ENCODE results near the gene ATP9A. TPM values are rescaled to one million over a fixed set of nuclear protein-coding genes. Genes with fewer than 3 reads are reported as not detected.

The ATP9A gene
- total and polyA plus RNA-seq, 4 donors = 2.4 to 16.7 (median 9.9) TPM

DNA sequence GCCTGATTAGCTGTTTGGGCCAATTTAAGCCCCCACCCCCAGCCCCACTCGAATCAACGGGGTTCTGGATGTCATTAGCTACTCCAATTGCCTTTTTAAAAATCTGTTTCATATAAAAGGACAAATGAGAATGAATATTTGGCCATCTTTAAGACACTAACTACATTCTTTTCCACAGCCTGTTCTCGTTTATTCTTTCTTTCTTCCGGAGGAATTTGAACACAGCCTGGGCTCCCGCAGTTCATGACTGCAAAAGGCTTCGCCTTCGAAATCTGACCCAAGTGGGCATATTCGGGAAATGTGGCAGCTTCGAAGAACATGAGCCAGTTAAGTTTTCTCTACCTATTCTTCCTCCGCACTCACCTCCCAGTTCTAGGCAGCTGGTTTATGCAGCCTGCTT is 176.3 kb downstream of the ATP9A start:
- Histone ChIP-seq H3K4me3 (ENCODE audit: low read depth in 1 of 3, low read length in 3 of 3) (no peak overlapping the region), H3K4me1 (ENCODE audit: control insufficient read depth in 4 of 4, insufficient read depth in 4 of 4, low read length in 3 of 4) (peaks cover 0 to 4% (median under 1%) of the 10 kb centered on the region in 4 donors), H3K36me3 (ENCODE audit: control insufficient read depth in 4 of 4, insufficient read depth in 3 of 4, low read depth in 1 of 4, low read length in 3 of 4) (no peaks in the 10 kb centered on the region), H3K9me3 (ENCODE audit: control insufficient read depth in 4 of 4, low read length in 3 of 4) (no peaks in the 10 kb centered on the region), H3K27ac (ENCODE audit: low read depth in 1 of 2, low read length in 2 of 2) (no peak overlapping the region), H3K27me3 (ENCODE audit: control insufficient read depth in 4 of 4, insufficient read depth in 4 of 4, low read length in 3 of 4) (no peaks in the 10 kb centered on the region), H3K9ac (ENCODE audit: low read depth in 1 of 2, low read length in 2 of 2) (no peak overlapping the region)
- WGBS = 94% methylated on average over 10 of the region's 10 CpGs
- no peak for TF ChIP-seq YY1 (IDR thresholded peaks at IDR 0.05)
- TF ChIP-seq, protein P1, sequence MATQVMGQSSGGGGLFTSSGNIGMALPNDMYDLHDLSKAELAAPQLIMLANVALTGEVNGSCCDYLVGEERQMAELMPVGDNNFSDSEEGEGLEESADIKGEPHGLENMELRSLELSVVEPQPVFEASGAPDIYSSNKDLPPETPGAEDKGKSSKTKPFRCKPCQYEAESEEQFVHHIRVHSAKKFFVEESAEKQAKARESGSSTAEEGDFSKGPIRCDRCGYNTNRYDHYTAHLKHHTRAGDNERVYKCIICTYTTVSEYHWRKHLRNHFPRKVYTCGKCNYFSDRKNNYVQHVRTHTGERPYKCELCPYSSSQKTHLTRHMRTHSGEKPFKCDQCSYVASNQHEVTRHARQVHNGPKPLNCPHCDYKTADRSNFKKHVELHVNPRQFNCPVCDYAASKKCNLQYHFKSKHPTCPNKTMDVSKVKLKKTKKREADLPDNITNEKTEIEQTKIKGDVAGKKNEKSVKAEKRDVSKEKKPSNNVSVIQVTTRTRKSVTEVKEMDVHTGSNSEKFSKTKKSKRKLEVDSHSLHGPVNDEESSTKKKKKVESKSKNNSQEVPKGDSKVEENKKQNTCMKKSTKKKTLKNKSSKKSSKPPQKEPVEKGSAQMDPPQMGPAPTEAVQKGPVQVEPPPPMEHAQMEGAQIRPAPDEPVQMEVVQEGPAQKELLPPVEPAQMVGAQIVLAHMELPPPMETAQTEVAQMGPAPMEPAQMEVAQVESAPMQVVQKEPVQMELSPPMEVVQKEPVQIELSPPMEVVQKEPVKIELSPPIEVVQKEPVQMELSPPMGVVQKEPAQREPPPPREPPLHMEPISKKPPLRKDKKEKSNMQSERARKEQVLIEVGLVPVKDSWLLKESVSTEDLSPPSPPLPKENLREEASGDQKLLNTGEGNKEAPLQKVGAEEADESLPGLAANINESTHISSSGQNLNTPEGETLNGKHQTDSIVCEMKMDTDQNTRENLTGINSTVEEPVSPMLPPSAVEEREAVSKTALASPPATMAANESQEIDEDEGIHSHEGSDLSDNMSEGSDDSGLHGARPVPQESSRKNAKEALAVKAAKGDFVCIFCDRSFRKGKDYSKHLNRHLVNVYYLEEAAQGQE (IDR thresholded peaks at IDR 0.05) = no peak
- TF ChIP-seq EGR1 (IDR thresholded peaks at IDR 0.05; ENCODE audit: low read depth in 2 of 2) = no peak
- no peak for TF ChIP-seq TAF1 (conservative IDR thresholded peaks at IDR 0.05)
- no peak for TF ChIP-seq HNF4G (IDR thresholded peaks at IDR 0.05)
- no peak for TF ChIP-seq GABPA (IDR thresholded peaks at IDR 0.05 in 1 of 2, conservative IDR thresholded peaks at IDR 0.05 in 1 of 2)
- TF ChIP-seq ZBTB33 (IDR thresholded peaks at IDR 0.05) = no peak
- no peak for TF ChIP-seq NR2F2 (IDR thresholded peaks at IDR 0.05)
- TF ChIP-seq, protein P2, sequence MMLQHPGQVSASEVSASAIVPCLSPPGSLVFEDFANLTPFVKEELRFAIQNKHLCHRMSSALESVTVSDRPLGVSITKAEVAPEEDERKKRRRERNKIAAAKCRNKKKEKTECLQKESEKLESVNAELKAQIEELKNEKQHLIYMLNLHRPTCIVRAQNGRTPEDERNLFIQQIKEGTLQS (IDR thresholded peaks at IDR 0.05) = no peak
- no peak for TF ChIP-seq MAX (IDR thresholded peaks at IDR 0.05)
- no peak for TF ChIP-seq RAD21 (IDR thresholded peaks at IDR 0.05)
- TF ChIP-seq FOXA2 (IDR thresholded peaks at IDR 0.05) = no peak
- TF ChIP-seq HNF4A (conservative IDR thresholded peaks at IDR 0.05) = no peak
- TF ChIP-seq FOXA1 (IDR thresholded peaks at IDR 0.05) = no peak
- no peak for TF ChIP-seq SP1 (IDR thresholded peaks at IDR 0.05)
- TF ChIP-seq JUND (IDR thresholded peaks at IDR 0.05) = no peak
- no peak for TF ChIP-seq RXRA (IDR thresholded peaks at IDR 0.05)
- TF ChIP-seq CTCF (IDR thresholded peaks at IDR 0.05; ENCODE audit: low read depth, low read length, missing input control) = no peak
- DNase-seq (ENCODE audit: low spot score) = no peak

Measured in liver (tissue), 9 donors.